HG02610 (cell line): Measurements from ENCODE around the gene PHKB.
A peak's percentile ranks its signal among the peaks of the same experiment; 100 is the strongest.
"Not testable (repeated sequence)": the region's sequence is repeated elsewhere in the genome, so short reads cannot be mapped to it uniquely, and the experiment has no call there.

Source experiments
- ATAC-seq: cut with Tn5 transposase; IDR thresholded peaks from one replicate; pipeline ENCODE4 v1.9.1; 2021; ENCODE audit warnings: mild to moderate bottlenecking, moderate library complexity; ENCODE audit not compliant: unreplicated experiment

Gene PHKB

GRCh38 chr16:47460711-47461597, at the start of gene PHKB, which contains the start of gene ITFG1:
TSS of gene PHKB (plus strand) at chr16:47461331. CDS start at chr16:47461351, 20 bp downstream.
TSS of gene ITFG1 (minus strand) at chr16:47461063. CDS start at chr16:47461045, 18 bp downstream.
- ATAC-seq, result peak; percentile 70

DNA sequence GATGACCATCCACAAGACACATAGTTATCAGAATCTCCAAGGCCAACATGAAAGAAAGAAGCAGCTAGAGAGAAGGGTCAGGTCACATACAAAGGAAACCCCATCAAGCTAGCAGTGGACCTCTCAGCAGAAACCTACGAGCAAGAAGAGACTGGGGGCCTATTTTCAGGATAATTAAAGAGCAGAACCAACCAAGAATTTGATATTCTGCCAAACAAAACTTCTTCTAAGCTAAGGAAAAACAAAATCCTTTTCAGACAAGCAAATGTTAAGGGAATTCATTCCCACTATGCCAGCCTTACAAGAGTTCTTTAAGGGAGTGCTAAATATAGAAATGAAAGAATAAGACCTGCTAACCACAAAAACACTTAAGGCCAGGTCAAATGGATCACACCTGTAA, 48.1 kb upstream of the PHKB start:
- ATAC-seq, result no peak

DNA sequence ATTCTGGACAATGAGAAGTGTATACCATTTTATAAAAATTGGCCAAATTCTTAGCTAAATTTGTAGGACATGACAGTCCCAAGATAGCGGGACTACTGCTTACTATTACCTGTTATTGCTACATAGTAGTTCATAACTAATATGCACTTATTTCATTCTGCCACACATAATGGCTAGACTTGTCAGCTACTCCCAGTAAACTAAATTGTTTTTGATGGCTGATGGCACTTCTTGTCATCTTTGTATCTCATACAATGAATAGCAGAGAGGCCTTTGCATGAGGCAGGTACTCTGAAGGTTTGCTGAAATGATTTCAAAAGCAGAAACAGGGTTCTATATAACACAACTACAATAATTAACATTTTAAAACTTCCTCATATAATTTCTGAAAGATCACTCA, 44.3 kb upstream of the PHKB start:
- ATAC-seq, result no peak

DNA sequence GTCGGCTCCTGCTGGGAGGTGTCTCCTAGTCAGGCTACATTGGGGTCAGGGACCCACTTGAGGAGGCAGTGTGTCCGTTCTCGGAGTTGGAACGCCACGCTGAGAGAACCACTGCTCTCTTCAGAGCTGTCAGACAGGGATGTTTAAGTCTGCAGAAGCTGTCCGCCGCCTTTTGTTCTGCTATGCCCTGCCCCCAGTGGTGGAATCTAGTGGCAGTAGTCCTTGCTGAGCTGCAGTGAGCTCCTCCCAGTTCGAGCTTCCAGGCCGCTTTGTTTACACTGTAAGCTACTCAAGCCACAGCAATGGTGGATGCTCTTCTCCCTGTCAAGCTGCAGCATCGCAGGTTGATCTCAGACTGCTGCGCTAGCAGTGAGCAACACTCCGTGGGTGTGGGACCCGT, 36.3 kb upstream of the PHKB start:
- no peak for ATAC-seq

GRCh38 chr16:47426806-47427205, 34.3 kb upstream of the PHKB start:
- ATAC-seq, result no peak

- no peak for ATAC-seq
Observed at GRCh38 chr16:47431960-47432359, 29.2 kb upstream of the PHKB start.

DNA sequence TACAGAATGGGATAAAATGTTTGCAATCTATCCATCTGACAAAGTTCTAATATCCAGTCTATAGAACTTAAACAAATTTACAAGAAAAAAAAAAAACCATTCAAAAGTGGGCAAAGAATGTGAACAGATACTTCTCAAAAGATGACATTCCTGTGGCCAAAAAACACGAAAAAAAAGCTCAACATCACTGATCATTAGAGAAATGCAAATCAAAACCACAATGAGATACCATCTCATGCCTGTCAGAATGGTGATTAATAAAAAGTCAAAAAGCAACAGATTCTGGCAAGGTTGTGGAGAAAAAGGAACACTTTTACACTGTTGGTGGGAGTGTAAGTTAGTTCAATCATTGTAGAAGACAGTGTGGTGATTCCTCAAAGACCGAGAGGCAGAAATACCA, 26.9 kb upstream of the PHKB start:
- not testable (repeated sequence) for ATAC-seq

DNA sequence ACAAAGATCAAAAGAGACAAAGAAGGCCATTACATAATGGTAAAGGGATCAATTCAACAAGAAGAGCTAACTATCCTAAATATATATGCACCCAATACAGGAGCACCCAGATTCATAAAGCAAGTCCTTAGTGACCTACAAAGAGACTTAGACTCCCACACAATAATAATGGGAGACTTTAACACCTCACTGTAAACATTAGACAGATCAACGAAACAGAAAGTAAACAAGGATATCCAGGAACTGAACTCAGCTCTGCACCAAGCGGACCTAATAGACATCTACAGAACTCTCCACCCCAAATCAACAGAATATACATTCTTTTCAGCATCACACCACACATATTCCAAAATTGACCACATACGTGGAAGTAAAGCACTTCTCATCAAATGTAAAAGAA, 21.1 kb upstream of the PHKB start:
- not testable (repeated sequence) for ATAC-seq

DNA sequence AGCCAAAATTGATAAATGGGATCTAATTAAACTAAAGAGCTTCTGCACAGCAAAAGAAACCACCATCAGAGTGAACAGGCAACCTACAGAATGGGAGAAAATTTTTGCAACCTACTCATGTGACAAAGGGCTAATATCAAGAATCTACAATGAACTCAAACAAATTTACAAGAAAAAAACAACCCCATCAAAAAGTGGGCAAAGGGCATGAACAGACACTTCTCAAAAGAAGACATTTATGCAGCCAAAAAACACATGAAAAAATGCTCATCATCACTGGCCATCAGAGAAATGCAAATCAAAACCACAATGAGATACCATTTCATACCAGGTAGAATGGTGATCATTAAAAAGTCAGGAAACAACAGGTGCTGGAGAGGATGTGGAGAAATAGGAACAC, 18.2 kb upstream of the PHKB start:
- ATAC-seq, result not testable (repeated sequence)

DNA sequence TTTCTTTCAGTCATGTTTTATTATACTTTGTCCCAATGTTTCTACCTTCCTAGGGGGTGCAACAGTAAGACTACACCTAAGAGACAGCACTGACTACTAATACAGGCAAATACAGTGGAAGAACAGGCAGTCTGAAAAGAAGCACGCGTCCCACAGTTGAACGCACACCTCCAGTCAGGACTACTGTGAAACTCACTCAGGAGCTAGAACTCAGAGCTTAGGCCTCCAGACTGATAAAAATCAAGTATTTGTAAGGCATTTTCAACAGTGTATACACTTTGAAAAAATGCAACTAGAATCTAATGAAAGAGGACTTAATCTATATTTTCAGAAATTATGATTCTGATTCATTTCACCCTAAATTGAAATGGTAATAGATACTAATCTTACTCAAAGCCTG, 14.7 kb upstream of the PHKB start:
- no peak for ATAC-seq

DNA sequence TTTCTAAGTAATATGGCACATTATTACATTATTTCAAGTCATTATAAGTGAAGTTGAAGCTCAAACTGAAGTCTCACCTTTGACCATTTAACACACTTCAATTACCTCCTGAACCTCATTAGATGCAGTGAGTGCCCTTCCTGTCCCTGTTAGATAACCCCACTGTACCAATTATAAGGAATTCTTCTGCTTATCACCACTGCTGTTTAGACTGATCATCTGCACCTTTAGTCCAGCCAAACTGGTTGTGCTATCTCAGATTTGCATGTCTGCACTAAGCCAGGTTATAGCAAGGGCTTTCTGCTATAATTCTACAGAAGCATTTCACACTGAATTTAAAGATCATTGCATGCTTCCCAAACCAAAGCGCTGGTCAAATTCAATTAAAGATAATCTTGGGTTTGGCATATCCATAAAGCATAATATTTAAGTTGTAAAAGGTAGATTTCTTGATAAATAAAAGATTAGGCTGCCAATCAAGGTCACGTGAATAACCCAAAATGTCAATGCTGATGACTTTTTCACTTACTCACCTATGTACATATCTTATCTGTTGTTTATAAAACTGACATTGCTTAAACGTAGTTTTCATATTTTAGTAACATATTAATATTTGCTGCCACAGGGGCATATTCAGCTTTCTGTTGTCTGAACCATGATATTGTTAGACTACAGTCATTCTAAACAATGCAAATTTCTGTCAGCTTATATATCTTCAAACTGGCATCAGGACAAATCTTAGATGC, 12.1 kb upstream of the PHKB start:
- ATAC-seq, result no peak

DNA sequence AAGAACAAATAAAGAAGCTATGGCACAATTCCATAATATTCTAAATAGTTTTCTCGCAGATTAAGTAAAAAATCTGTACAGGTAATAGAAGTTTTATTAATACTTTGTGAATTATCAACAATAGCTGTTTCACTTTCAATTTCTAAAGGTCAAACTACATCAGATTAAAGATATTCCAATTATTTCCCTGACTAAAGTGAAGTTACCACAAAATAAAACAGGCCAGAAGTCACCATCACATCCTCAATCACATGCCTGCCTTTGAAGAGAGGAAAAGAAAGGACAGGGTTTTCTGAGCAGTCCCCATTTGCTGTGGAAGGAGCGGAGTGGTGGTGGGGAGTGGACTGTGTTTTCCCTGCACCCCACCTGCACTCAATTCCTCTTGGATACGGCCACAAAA, 11.3 kb upstream of the PHKB start:
- ATAC-seq, result no peak

DNA sequence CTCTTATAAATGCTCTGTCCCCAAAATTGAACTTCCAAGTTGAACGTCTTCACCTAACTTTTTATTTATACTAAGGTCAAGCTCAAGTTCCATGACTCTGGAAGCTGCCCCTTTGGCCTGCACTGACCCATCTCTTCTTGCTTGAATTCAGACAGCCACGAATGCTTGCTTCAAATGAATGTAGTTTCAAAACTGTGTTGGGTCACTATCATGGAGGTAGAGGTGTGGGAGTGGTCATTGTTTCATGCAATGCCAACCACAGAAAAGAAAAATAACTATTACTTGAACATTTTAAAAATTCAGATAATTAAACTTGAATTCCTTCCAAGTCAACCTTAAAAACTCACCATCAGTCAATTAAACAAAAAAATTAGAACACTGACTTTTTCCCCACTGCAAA, 2.8 kb upstream of the PHKB start:
- no peak for ATAC-seq

DNA sequence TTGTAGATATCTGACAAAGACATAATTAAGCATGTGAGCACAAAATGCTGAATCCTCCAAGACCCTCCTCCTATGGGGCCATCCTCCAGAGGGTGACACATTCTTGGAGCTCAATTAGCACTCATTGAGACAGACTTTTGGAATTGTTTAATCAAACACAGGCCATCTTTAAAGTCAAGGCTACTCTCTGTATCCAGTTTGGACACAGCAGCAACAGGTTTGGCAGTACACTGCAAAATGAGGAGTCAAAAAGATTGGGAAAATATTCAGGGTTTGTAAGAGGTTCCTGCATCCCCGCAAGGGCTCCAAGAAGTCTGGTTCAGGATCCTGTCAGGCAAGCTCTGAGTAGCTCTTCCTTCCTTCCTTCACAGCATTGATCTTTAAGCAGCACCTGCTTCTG, 1.5 kb upstream of the PHKB start:
- no peak for ATAC-seq

- ATAC-seq, result no peak
Observed at GRCh38 chr16:47460359-47460710, 796 bp upstream of the PHKB start.

GRCh38 chr16:47461598-47462266, 601 bp downstream of the PHKB start:
- peak; percentile 27 for ATAC-seq

DNA sequence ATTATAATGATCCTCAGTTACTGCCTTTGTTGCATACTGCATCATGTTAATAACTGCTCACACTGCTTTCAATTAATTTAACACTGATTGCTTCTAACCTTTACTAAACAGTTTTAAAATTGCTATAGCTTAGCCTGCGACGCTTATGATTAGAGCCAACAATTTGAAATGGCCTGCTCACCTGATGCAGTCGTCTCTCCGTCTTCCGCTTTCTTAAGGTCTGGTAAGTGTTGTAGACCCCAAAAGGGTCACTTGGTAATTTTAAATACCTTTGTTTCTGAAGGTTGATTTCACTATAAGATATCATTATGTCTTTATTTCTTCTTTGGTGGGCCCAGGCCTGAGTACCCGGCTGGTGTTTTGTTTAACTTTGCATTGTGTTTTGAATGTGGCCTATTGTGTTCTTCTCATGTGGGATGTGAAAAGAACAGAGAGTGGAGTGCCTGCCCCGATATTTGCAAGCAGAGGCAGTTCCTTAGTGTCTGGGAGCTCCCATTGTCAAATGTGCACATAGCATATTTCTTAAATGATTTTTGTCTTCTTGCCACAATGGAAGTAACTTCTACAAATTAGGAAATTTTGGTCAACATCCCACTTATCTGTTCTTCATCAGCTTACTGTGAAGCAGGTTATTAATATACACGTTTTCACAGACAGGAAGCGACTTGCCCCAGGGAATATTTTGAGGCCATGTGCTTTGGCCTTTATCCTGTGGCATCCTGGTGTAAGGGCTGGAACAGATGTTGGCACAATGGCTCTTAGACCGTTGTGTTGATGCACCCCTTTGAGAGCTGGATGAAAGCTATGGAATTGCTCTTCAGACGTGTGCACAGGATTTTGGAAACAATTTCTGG, 2.9 kb downstream of the PHKB start:
- ATAC-seq, result no peak

GRCh38 chr16:47465919-47466630, 4.9 kb downstream of the PHKB start:
- ATAC-seq, result no peak

DNA sequence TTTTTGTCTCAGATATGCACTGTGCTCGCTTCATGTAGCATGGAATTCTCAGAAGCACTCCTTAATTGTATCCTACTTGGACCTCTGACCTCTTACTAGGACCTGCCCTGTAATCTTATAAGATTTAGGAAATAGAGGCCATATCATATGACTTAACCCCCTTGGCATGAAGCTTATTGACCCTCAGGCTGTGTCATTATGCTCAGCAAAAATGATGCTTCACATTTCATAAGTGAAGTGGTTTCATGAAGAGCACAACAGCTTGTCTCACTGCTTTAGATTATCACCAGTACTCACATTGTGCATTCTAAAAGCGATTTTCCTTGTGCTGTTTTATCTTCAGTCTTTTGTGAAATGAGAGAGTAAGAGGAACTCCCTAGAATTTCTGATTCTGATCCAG, 6.4 kb downstream of the PHKB start:
- ATAC-seq, result no peak

- ATAC-seq, result not testable (repeated sequence)
Observed at GRCh38 chr16:47468070-47468689, 7.0 kb downstream of the PHKB start.
